T-helper 2 cell (primary cell): ENCODE results near the gene ATP1A3.

ENCODE experiments used
- DNase-seq, 5 experiments: peaks; one replicate each; pipeline versions ENCODE4 v3.0.0 to v3.0.0-alpha.2; 2012 to 2022

The ATP1A3 gene

DNA sequence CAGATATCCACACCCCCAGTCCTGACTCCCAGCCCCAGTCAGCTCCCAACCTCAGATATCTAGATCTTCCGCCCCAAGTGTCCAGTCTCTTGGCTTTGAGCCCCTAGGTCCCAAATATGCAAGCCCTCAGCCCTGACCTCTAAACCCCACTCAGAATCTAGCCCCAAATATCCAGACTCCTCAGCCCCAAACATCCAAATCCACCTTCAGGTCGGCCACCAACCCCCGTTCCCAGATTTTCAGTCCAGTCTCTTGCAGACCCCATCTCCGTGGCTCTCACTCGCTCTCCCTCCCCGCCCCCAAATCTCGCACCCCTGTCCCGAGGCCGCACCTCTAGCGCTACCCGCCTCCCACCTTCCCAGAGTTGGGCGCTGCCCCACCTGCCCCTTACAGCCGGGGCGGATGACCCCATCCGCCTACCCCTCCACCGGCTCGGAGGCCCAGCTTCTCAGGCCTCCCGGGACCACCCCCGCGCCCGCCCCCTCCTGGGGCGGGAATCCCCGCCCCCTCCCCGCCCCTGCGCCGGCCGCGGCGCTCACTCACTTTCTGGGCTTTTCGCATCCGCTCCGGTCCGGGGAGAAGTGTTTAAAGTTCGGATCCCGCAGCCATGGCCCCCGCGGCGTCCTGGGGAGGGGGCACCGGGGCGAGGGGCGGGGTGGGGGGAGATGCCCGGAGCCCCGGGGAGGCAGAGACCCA is 66.4 kb downstream of the ATP1A3 start:
- no peak for DNase-seq

DNA sequence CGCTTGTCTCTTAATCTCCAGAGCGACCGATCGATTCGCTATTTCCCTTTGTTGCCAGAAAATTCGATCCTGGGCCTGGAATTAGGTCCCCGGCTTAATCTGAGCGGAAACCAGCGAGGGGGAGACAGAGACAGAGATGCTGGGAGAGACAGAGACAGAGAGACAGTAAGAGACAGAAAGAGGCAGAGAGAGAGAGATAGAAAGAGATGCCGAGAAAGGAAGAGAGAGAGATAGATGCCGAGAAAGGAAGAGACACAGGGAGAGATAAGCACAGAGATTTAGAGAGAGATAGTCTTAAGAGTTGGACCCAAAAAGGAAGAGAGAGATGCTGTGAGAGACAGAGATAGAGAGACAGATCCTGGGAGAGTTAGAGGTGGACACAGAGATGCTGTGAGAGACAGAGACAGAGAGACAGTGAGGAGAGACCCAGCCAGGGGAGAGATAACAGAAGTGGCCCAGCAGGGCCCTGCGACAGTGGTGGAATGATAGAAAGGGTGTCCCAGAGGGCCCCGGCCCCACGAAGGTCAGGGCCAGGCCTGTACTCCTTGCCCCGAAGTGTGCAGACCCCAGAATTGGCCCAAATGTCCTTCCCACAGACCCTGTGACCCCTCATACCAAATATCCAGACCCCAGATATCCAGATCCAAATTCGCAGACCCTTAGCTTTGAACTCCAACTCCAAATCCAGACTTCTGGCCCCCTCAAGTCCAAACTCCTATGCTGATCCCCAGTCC is 67.1 kb downstream of the ATP1A3 start:
- no peak for DNase-seq

DNA sequence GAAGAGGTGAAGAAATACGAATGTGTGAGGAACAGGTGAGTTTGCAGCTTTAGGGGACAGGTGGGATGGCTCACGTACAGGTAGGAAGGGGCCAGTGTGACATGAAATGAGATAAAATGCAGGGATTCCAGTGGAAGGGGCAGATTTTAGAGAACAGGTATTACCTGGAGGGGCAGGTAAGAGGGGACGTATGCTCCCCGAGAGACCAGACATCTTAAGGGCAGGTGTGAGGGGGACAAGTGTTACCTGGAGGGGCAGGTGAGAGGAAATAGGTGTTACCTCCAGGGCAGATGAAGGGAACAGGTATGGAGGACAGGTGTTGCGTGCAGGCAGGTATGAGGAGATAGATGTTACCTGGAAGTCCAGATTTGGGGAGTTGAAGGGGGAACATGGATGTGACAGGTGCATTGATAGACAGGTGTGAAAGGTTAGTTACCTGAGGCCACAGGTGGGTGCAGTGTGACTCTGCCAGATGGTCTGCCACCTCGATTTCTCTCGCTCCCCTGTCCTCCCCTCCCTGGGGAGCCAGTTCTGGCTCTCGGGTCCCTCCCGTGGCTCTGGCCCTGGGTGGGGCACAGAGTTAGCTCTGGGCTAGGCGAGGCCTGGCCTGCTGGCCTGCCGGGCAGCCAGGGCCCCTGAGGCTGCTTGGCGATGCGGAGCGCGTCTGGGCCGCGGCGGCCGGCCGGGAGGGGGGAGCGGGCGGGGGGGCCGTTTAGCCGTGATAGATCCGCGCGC is 67.8 kb downstream of the ATP1A3 start:
- no peak for DNase-seq

DNA sequence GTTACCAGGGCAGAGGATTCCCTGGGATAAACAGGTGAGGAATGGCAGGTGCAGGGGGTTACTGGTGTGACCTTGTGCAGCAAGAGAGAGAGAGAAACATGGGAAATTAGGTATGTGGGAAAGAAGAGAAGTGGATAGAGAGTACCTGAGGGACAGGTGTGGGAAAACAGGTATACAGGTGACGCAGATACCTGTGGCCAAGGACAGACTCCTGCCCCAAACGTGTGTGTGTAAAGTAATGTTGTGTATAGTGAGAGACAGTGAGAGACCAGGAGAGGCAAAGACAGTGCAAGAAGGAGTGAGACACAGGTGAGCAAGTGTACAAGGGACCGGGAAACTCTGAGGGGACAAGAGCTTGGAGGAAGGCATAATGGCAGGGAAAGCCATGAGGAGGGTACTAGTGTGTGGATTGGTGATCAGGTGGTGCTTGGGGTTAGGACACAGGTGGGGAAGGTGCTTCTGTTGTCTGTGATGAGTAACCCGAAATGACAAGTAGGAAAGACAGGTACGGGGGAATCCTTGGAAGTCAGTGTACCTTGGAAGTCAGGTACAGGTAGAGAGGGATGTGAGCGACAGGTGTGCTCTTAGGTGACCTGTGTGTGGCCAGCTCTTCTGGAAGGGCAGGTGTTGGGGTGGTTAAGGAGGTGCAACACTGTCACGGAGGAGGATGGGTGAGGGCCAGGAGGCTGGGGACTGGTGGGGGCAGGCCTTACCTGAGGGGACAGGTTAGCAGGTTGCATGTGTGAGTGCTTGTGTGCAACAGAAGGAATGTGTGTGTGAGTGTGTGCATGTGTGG is 68.6 kb downstream of the ATP1A3 start:
- no peak for DNase-seq

DNA sequence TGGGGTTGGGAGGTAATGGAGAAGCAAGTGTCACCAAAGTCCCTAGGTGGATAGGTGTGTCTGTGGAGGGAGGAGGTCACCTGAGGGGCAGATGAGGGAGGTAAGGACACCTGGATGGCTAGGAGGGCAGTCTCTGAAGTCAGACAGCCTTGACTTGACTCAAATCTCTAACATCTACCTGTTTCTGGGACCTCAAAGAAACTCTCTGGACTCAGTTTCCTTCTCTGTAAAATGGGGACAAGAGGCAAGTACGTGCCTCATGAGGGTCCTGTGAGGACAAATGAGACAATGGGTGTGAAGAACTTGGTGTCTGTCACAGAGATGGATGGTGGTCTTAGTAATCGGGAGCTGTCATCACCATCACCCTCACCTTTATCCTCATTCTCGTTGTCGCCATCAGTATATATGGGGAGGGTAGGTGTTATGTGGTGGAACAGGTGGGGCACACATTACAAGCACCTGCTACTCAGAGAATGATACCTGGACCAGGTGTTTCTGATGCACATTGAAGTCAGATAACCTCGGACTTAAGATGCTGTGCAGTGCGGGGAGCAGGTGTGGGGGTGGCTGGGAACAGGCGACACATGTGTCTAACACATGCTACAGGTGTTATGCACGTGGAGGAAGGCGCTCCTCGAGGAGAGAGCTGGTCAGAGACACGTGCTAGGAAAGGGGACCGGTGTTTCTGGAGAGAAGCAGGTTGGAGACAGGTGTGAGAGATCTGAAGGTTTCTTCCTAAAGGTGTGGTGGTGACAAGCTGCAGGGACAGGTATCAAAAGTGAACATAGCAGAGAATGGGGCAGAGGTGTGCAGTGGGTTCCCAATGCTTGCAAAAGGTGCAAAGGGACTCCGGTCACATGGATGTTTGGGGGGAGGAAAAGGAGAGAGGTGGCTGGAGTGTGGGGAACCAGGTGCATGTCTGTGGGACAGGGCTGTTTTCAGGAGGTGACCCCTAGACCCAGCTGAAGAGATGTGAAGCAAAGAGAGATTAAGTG is 69.6 kb downstream of the ATP1A3 start:
- no peak for DNase-seq

DNA sequence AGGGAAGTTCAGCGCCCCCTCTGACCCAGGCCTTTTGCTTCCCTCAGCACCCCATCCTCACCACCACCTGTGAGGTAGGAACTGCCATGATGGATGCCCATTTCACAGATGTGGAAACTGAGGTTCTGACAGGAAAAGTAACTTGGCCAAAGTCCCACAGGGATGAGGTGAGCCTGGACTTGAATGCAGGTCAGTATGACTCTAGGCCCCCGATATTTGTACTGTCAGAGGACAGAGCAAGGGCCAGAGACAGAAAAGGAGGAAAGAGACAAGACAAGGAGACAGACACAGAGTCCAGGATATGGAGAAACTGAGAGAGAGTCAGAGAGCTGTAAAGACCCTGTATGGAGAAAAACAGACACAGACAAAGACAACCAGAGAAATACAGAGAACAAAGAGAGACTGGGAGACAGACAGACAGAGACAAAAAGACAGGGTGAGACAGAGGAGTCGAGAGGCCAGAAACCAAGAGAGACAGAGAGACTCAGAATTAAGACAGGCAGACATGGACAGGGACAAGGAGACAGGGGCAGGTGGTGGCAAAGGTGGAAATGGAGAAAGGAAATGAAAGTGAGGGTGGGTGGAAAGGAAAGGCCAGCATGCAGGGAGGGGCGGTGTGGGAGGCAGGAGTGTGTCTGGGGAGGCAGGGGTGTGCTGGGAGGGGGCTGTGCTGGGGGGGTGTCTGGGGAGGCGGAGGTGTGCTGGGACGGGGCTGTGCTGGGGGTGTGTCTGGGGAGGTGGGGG is 70.8 kb downstream of the ATP1A3 start:
- no peak for DNase-seq

DNA sequence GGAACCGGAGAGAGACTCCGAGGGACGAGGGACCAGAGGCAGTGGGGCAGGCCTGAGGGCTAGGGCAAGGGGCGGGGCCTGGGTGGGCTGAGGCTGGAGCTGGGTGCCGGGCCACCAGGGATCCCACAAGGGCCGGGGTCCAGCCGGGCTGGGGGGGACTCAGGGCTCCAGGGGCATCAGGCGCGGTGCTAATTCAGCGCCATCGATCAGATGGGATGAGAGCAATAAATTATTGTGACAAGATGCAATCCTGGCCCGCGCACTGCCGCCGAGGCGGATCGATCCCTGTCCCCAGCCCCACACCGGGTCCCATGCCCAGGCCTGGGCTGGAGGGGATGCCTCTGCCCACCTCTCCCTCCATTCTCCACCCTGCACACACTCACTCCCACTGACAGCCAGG is 71.4 kb downstream of the ATP1A3 start:
- no peak for DNase-seq

DNA sequence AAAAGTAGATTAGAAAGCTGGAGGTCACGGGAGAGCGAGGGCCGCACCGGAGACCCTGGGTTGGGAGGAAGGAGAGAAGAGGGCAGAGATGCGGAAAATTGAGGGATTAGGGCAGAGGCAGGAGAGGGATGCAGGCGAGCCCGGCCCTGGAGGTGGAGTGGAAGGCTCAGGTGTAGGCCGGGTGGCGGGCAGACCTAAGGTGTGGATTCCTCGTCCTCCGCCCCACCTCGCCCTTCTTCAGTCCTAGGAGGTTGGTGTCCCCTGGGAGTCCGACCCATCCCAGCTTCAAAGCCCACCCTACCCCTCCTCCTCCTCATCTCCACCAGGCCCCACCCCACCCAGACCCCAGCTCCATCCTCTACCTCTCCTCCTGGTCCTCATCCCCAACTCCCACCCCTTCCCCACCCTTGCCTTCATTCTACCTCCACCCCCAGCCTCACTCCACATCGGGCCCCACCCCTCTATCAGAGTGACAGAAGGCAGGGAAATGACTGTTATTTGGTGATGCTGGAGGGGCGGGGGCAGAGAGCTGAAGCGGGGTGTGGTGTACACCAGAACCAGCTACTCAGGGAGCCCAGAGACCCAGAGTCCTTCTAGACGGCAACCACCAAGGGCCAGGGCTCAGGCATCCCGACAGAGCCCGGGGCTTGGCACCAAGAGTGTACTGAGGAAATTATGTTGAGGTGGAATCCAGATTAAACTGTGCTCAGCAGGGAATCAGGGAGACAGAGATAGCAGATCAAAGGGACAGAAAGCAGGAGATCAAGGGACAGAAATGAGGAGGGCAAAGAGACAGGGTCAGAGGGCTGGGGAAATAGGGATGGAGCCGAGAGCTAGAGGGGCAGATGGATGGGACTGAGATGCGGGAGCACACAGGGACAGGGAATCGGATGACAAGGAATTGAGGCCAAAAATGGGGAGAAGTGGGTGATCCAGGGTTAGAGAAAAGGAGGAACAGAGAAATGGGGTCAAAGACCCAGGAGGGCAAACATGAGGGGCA is 72.2 kb downstream of the ATP1A3 start:
- DNase-seq: no peak

DNA sequence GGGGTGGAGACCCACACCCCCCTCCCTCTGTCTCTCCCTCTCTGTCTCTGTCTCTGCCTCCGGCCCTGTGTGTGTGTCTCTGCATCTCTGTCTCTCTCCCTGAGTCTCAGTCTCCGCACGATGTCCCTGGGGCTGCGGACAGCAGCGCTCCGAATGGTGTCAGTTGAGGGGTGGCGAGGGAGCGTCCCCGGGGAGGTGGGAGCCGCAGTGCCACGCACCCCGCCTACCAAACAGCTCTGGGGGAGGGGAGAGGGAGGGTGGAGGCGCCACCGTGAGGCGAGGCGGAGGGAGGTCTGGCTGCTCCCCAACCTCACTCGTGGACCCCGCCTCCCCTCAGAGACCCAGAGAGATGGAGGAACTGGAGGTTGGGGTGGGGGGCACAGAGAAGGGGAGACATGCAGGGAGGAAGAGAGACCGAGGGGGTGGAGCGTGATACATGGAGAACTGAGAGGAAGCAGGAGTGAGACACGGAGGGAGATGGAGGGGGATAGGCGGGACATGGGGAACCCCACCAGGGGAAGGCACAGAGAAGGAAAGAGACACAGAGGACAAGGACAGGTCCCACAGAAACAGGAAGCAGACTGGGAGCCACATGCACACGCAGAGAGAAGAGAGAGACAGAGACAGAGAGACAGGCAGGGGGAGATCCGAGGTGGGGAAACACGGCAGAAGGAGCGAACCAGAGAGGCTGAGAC is 73.0 kb downstream of the ATP1A3 start:
- DNase-seq: no peak

DNA sequence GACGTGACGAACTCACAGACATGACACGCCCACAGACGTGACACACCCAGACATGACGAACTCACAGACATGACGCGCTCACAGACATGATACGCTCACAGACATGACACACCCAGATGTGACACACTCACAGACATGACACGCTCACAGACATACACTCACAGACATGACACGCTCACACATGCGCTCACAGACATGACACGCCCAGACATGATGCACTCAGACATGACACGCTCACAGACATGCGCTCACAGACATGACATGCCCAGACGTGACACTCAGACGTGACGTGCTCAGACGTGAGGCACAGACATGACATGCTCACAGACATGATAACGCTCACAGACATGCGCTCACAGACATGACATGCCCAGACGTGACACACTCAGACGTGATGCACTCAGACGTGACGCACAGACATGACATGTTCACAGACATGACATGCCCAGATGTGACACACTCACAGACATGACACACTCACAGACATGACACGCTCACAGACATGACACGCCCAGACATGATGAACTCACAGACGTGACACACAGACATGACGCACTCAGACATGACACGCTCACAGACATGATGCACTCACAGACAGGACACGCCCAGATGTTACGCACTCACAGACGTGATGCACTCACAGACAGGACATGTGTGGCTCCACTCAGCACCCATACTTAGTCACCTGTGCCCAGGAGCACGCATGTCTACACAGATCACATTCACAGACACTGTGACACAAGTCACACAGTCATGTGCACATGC is 73.9 kb downstream of the ATP1A3 start:
- DNase-seq: no peak

DNA sequence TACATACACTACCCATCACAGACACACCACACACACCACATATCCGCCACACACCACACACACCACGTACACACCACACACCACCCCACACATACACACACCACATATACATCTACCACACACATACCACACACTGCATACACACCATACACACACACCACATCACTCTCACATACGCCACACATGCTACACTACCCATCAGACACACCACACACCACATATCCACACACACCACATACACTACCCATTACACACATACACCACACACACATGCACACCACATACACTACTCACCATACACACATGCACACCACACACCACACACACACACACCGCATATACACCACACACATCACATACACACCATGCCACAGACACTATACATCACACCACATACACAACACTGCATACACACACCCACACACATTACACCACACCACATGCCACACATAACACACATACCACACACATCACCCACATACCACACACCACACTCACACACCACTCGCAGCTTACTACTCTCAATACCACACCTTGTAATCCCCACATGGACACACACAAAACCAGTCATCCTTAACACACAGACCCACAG is 75.3 kb downstream of the ATP1A3 start:
- no peak for DNase-seq

DNA sequence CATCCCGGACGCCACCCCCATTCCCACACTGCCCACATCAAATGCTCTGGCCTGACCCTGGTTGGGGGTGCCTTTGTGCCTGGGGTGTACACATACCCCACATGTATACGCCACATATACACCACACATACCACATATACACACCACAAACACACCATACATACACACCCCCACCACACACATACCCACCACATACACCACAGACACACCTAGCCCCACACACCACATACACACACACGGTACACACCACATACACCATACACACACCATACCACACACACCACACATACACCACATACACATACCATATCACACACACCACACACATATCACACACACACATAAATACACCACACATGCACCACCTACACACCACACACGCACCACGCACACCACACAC is 75.9 kb downstream of the ATP1A3 start:
- DNase-seq: no peak

DNA sequence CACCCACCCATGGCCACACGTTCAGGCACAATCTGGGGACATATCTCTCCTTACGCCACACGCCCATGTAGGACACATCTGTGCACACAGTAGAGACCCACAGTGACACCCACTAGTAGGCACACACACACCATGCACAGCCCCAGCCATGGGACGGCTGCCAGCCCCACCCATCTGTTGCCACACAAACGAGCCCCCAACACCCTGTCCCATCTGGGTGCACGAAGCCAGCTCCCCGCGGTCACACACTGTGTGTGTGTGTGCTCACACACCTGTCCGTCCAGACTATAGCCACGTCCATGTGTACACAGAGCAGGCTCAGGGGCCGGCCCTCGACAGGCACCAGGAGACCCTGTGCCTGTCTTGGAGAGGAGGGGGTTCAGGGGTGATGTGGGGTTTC is 76.4 kb downstream of the ATP1A3 start:
- no peak for DNase-seq
